Thoracic aorta (tissue), 2 donors: ENCODE measurements around the gene TAOK1. TPM values are rescaled to one million over a fixed set of nuclear protein-coding genes. Genes with fewer than 3 reads are reported as not detected.
A peak's percentile ranks its signal among the peaks of the same experiment; 100 is the strongest.

Experiments used
- ATAC-seq: fragments of 150-250 bp; one replicate; pipeline ENCODE4 v1.8.0; 2017; ENCODE audit warnings: low read depth; ENCODE audit not compliant: insufficient number of reproducible peaks, low FRiP score
- DNase-seq: peaks from one replicate; pipeline ENCODE4 v3.0.0-alpha.2; 2020; ENCODE audit warnings: low spot score
- H3K27ac ChIP-seq, 2 donors: fragments of 200-600 bp; sonication (generic); 1 replicate in 1 of 2; 2 replicates in 1 of 2; pipeline ENCODE4 v1.5.1; 2016; ENCODE audit warnings: mild to moderate bottlenecking in 2 of 2, moderate library complexity in 2 of 2
- H3K27me3 ChIP-seq: fragments of 200-600 bp; sonication (generic); replicated peaks from 2 replicates; pipeline ENCODE4 v1.6.0; 2016; ENCODE audit warnings: mild to moderate bottlenecking; ENCODE audit not compliant: insufficient read depth
- H3K36me3 ChIP-seq: fragments of 200-600 bp; sonication (generic); one replicate; pipeline ENCODE4 v1.5.1; 2016
- H3K4me1 ChIP-seq, 2 donors: fragments of 200-600 bp; sonication (generic); 1 replicate in 1 of 2; 2 replicates in 1 of 2; pipeline versions ENCODE4 v1.5.1 to v1.6.0; 2016; ENCODE audit warnings: low read depth in 2 of 2, mild to moderate bottlenecking in 1 of 2; ENCODE audit not compliant: control insufficient read depth in 1 of 2
- H3K4me3 ChIP-seq: fragments of 200-600 bp; sonication (generic); 2 replicates; pipeline ENCODE4 v1.5.1; 2016; ENCODE audit warnings: mild to moderate bottlenecking
- H3K9me3 ChIP-seq: fragments of 200-600 bp; sonication (generic); 2 replicates; pipeline ENCODE4 v1.5.1; 2016
- CTCF ChIP-seq: fragments of 200-600 bp; sonication (generic); IDR thresholded peaks from one replicate; pipeline ENCODE4 v1.5.1; 2019; ENCODE audit warnings: antibody characterized with exemption
- total RNA-seq, 2 donors: library from RNA; depleted of rRNA; stranded (reverse); fragments of >200 nt; gene quantifications; one replicate each; pipeline versions ENCODE4 v1.1.0 to v1.2.3, GENCODE V29; 2016

TAOK1 gene
- total RNA-seq, 2 donors from 2014 or later: 46.0 to 64.6 TPM

- peak; percentile 77 for TF ChIP-seq CTCF
- H3K27ac ChIP-seq: peak overlapping the region in 1 of 2 donors; percentile 17
These were observed 182.8 kb downstream of the TAOK1 start for GRCh38 chr17:29572691-29573557.

GRCh38 chr17:29573558-29573869 is 183.4 kb downstream of the TAOK1 start:
- Histone ChIP-seq H3K4me1 (peaks cover 9 to 55% of the 10 kb centered on the region in 2 donors), H3K27ac (no peak overlapping the region), H3K27me3 (no peaks in the 10 kb centered on the region), H3K36me3 (peaks cover 28% of the 10 kb centered on the region), H3K4me3 (no peak overlapping the region), H3K9me3 (no peaks in the 10 kb centered on the region)
- TF ChIP-seq CTCF: no peak
- ATAC-seq (no peak), DNase-seq (no peak)

More at GRCh38 chr17:29572691-29573557, 182.8 kb downstream of the TAOK1 start:
- no peak for ATAC-seq
- peaks cover 9 to 52% of the 10 kb centered on the region in 2 donors for H3K4me1 ChIP-seq
- no peak for DNase-seq
- H3K4me3 ChIP-seq: peak overlapping the region; percentile 70
- no peaks in the 10 kb centered on the region for H3K9me3 ChIP-seq
- no peaks in the 10 kb centered on the region for H3K27me3 ChIP-seq
- peaks cover 28% of the 10 kb centered on the region for H3K36me3 ChIP-seq

GRCh38 chr17:29573871-29574731 is 183.9 kb downstream of the TAOK1 start:
- Histone ChIP-seq H3K36me3 (peaks cover 28% of the 10 kb centered on the region), H3K4me1 (peaks cover 8 to 52% of the 10 kb centered on the region in 2 donors), H3K27me3 (no peaks in the 10 kb centered on the region), H3K4me3 (no peak overlapping the region), H3K9me3 (no peaks in the 10 kb centered on the region), H3K27ac (no peak overlapping the region)
- TF ChIP-seq CTCF: no peak
- no peak for DNase-seq
- ATAC-seq: no peak

GRCh38 chr17:29574732-29575510 is 184.8 kb downstream of the TAOK1 start:
- no peaks in the 10 kb centered on the region for H3K27me3 ChIP-seq

More at GRCh38 chr17:29574732-29575510, 184.8 kb downstream of the TAOK1 start:
- Histone ChIP-seq H3K27ac (no peak overlapping the region), H3K4me1 (peaks cover 3 to 44% of the 10 kb centered on the region in 2 donors), H3K4me3 (no peak overlapping the region), H3K9me3 (no peaks in the 10 kb centered on the region), H3K36me3 (peaks cover 28% of the 10 kb centered on the region)
- DNase-seq (no peak), ATAC-seq (no peak)
- TF ChIP-seq CTCF: no peak
